Suppressor macrophage (primary cell): ENCODE measurements around the gene AKTIP.
"Not testable (repeated sequence)": the region's sequence is repeated elsewhere in the genome, so short reads cannot be mapped to it uniquely, and the experiment has no call there.

Experiments used
- DNase-seq, 4 experiments: peaks; one replicate each; pipeline ENCODE4 v3.0.0-alpha.2; 2020 to 2022

AKTIP gene

GRCh38 chr16:53515259-53515658 lies 12.2 kb upstream of the AKTIP start:
- DNase-seq: no peak

GRCh38 chr16:53512795-53513194 lies 9.8 kb upstream of the AKTIP start:
- DNase-seq: not testable (repeated sequence)

GRCh38 chr16:53511403-53512280 lies 8.6 kb upstream of the AKTIP start:
- no peak for DNase-seq

GRCh38 chr16:53511084-53511402 lies 8.0 kb upstream of the AKTIP start:
- no peak for DNase-seq

- DNase-seq: no peak
Observed at GRCh38 chr16:53510704-53511070, 7.7 kb upstream of the AKTIP start.

GRCh38 chr16:53509906-53510703 lies 7.1 kb upstream of the AKTIP start:
- peak; percentile 70 to 82 (median 77) for DNase-seq

GRCh38 chr16:53507464-53508179 lies 4.6 kb upstream of the AKTIP start:
- no peak for DNase-seq

GRCh38 chr16:53506254-53506653 lies 3.2 kb upstream of the AKTIP start:
- DNase-seq: no peak

- DNase-seq: no peak
Observed at GRCh38 chr16:53504665-53505064, 1.7 kb upstream of the AKTIP start.

GRCh38 chr16:53503991-53504663 lies 1.1 kb upstream of the AKTIP start:
- peak; percentile 4 to 41 (median 30) for DNase-seq

GRCh38 chr16:53503270-53503923 lies 388 bp upstream of the AKTIP start:
- peak; percentile 100 for DNase-seq

- peak in 3 of 4 experiments; percentile 22 to 45 (median 43) for DNase-seq
Observed at GRCh38 chr16:53501216-53501859, 1.7 kb downstream of the AKTIP start.

GRCh38 chr16:53498984-53499383 lies 4.0 kb downstream of the AKTIP start:
- DNase-seq: no peak

GRCh38 chr16:53495325-53495724 lies 7.7 kb downstream of the AKTIP start:
- no peak for DNase-seq

- no peak for DNase-seq
Observed at GRCh38 chr16:53494636-53495035, 8.4 kb downstream of the AKTIP start.

GRCh38 chr16:53492503-53492902 lies 10.5 kb downstream of the AKTIP start:
- DNase-seq: no peak

- no peak for DNase-seq
Observed at GRCh38 chr16:53489755-53490154, 13.3 kb downstream of the AKTIP start.

GRCh38 chr16:53486230-53486629 lies 16.8 kb downstream of the AKTIP start:
- DNase-seq: no peak

GRCh38 chr16:53484542-53484941 lies 18.5 kb downstream of the AKTIP start:
- DNase-seq: no peak

GRCh38 chr16:53482123-53482522 lies 20.9 kb downstream of the AKTIP start:
- DNase-seq: peak; percentile 73 to 89 (median 81)

- no peak for DNase-seq
Observed at GRCh38 chr16:53480394-53480793, 22.6 kb downstream of the AKTIP start.

- DNase-seq: no peak
Observed at GRCh38 chr16:53478965-53479364, 24.0 kb downstream of the AKTIP start.
